ENCODE results near the gene CACNA2D4.

- TF ChIP-seq CTCF (IDR thresholded peaks at IDR 0.05) (no peak), POLR2A (IDR thresholded peaks at IDR 0.05) (no peak)
Measured at GRCh38 chr12:1803736-1804135, 114.7 kb downstream of the CACNA2D4 start.
